ENCODE measurements around the gene CALHM3. TPM values are rescaled to one million over a fixed set of nuclear protein-coding genes. Genes with fewer than 3 reads are reported as not detected.
A peak's percentile ranks its signal among the peaks of the same experiment; 100 is the strongest.

CALHM3 gene
- total and polyA plus RNA-seq, 2 experiments from 2014 or later = 0.14 to 0.19 TPM

GRCh38 chr10:103514244-103514643, 35.2 kb upstream of the CALHM3 start (continued):
- TF ChIP-seq CREB1 (CRISPR knock-in tag; IDR thresholded peaks at IDR 0.05; ENCODE audit: low read depth) (no peak), ETS1 (IDR thresholded peaks at IDR 0.05) (no peak), POLR2AphosphoS5 (IDR thresholded peaks at IDR 0.05; ENCODE audit: low read depth) (no peak), ZNF331 (CRISPR knock-in tag; IDR thresholded peaks at IDR 0.05; ENCODE audit: low read depth) (no peak), NANOG (IDR thresholded peaks at IDR 0.05; ENCODE audit: borderline replicate concordance) (no peak)

- Mint-ChIP-seq H3K9me3 (no peaks in the 10 kb centered on the region), H3K27me3 (ENCODE audit: insufficient read depth, low read depth, poor library complexity) (peaks cover 4% of the 10 kb centered on the region), H3K27ac (no peak overlapping the region), H3K4me1 (no peaks in the 10 kb centered on the region), H3K36me3 (ENCODE audit: low read depth) (no peaks in the 10 kb centered on the region), H3K4me3 (no peak overlapping the region)
- H3K79me2 ChIP-seq (replicated peaks; ENCODE audit: insufficient read depth) = no peaks in the 10 kb centered on the region
- ATAC-seq (no peak), DNase-seq (ENCODE audit: low spot score) (no peak)
- no peaks in the 10 kb centered on the region for H3K27me3 ChIP-seq (ENCODE audit: insufficient read depth)
- no peaks in the 10 kb centered on the region for H4K20me1 ChIP-seq (replicated peaks; ENCODE audit: insufficient read depth)
- H3K4me3 ChIP-seq = no peak overlapping the region
- no peaks in the 10 kb centered on the region for H3K4me1 ChIP-seq (ENCODE audit: insufficient read depth)
- H3F3A ChIP-seq (replicated peaks; ENCODE audit: low read depth) = no peaks in the 10 kb centered on the region
- no peak for TF ChIP-seq CTCF (conservative IDR thresholded peaks at IDR 0.05; ENCODE audit: low read depth in 2 of 2)
- H3K9me2 ChIP-seq (ENCODE audit: insufficient read depth) = no peaks in the 10 kb centered on the region
- no peak overlapping the region for H3K4me2 ChIP-seq
- H2AFZ ChIP-seq = no peak overlapping the region; the same call in 1 of the 2 replicates
- no peak overlapping the region for H3K27ac ChIP-seq (ENCODE audit: low read depth)
- no peaks in the 10 kb centered on the region for H3K36me3 ChIP-seq (ENCODE audit: insufficient read depth)
Observed at GRCh38 chr10:103513380-103514060, 34.5 kb upstream of the CALHM3 start.

- Histone ChIP-seq H3K79me2 (replicated peaks; ENCODE audit: insufficient read depth) (no peaks in the 10 kb centered on the region), H3K4me3 (no peak overlapping the region), H3K27me3 (ENCODE audit: insufficient read depth) (no peaks in the 10 kb centered on the region), H3K27ac (ENCODE audit: low read depth) (no peak overlapping the region), H3K36me3 (ENCODE audit: insufficient read depth) (no peaks in the 10 kb centered on the region), H4K20me1 (replicated peaks; ENCODE audit: insufficient read depth) (no peaks in the 10 kb centered on the region), H3K9me2 (ENCODE audit: insufficient read depth) (no peaks in the 10 kb centered on the region), H2AFZ (no peak overlapping the region; the same call in 1 of the 2 replicates), H3K4me2 (no peak overlapping the region), H3K4me1 (ENCODE audit: insufficient read depth) (no peaks in the 10 kb centered on the region), H3F3A (replicated peaks; ENCODE audit: low read depth) (no peaks in the 10 kb centered on the region)
- no peak for DNase-seq (ENCODE audit: low spot score)
- Mint-ChIP-seq H3K4me1 (peaks cover 5% of the 10 kb centered on the region; the same call in 1 of the 3 replicates), H3K27ac (no peak overlapping the region), H3K4me3 (no peak overlapping the region), H3K9me3 (no peaks in the 10 kb centered on the region), H3K27me3 (ENCODE audit: insufficient read depth, low read depth, poor library complexity) (peaks cover 4% of the 10 kb centered on the region), H3K36me3 (ENCODE audit: low read depth) (no peaks in the 10 kb centered on the region)
- ATAC-seq = peak; percentile 32; the same call in 2 of the 3 replicates
- TF ChIP-seq REST (IDR thresholded peaks at IDR 0.05; ENCODE audit: unreplicated experiment) (no peak), NANOG (IDR thresholded peaks at IDR 0.05; ENCODE audit: borderline replicate concordance) (no peak), ZNF114 (CRISPR knock-in tag; IDR thresholded peaks at IDR 0.05) (no peak), CREB1 (CRISPR knock-in tag; IDR thresholded peaks at IDR 0.05; ENCODE audit: low read depth) (no peak), CTCF (conservative IDR thresholded peaks at IDR 0.05; ENCODE audit: low read depth in 2 of 2) (no peak)
Observed at GRCh38 chr10:103512591-103513379, 33.7 kb upstream of the CALHM3 start.

All from GM23338 (cell line).